PC-3 (cell line): ENCODE results near the gene CFL1. TPM values are rescaled to one million over a fixed set of nuclear protein-coding genes. Genes with fewer than 3 reads are reported as not detected.
A peak's percentile ranks its signal among the peaks of the same experiment; 100 is the strongest.

Experiments
- ATAC-seq: fragments of 200-7000 bp; cut with Tn5 transposase; 2 replicates; pipeline ENCODE4 v1.9.1; 2020; ENCODE audit warnings: mild to moderate bottlenecking, moderate library complexity
- BruUV-seq: library from RNA; stranded (reverse); fragments of 400-500 nt; replicated peaks from 2 replicates; lab custom pipeline; 2021; lab: Mats Ljungman, UMichigan
- CTCF ChIA-PET: fragments of 300-600 bp; sonication (Branson Sonifier 250); formaldehyde crosslinking; loops from one replicate; lab custom pipeline; 2022; ENCODE audit warnings: antibody characterized with exemption; lab: Charles Lee
- POLR2A ChIA-PET: fragments of 300-600 bp; sonication (Branson Sonifier 250); formaldehyde crosslinking; loops from one replicate; lab custom pipeline; 2022; ENCODE audit warnings: antibody characterized with exemption; ENCODE audit not compliant: unreplicated experiment; lab: Charles Lee
- DNase-seq: peaks from one replicate; pipeline ENCODE4 v3.0.0-alpha.2; 2015
- H2AFZ ChIP-seq: fragments of 300-600 bp; sonication (generic); 2 replicates; pipeline ENCODE4 v1.6.0; 2016; ENCODE audit warnings: antibody characterized with exemption, low read length
- H3F3A ChIP-seq: fragments of 300-600 bp; sonication (generic); one replicate; pipeline ENCODE4 v1.6.0; 2017; ENCODE audit warnings: antibody characterized with exemption, low read length, control low read depth, mild to moderate bottlenecking; ENCODE audit not compliant: unreplicated experiment
- H3K27ac ChIP-seq: fragments of 300-600 bp; sonication (generic); 2 replicates; pipeline ENCODE4 v1.5.1; 2016; ENCODE audit warnings: mild to moderate bottlenecking, low read length
- H3K27me3 ChIP-seq: fragments of 300-600 bp; sonication (generic); 2 replicates; pipeline ENCODE4 v1.6.1; 2016; ENCODE audit warnings: low read length, mixed read lengths
- H3K36me3 ChIP-seq: fragments of 300-600 bp; sonication (generic); 2 replicates; pipeline ENCODE4 v1.6.1; 2016; ENCODE audit warnings: low read depth, mixed run types, low read length, mixed read lengths
- H3K4me1 ChIP-seq: fragments of 300-600 bp; sonication (generic); 2 replicates; pipeline ENCODE4 v1.5.1; 2016; ENCODE audit warnings: low read length; ENCODE audit not compliant: insufficient read depth
- H3K4me2 ChIP-seq: fragments of 300-600 bp; sonication (generic); 2 replicates; pipeline ENCODE4 v1.6.0; 2016; ENCODE audit warnings: low read length
- H3K4me3 ChIP-seq: fragments of 300-600 bp; sonication (generic); 2 replicates; pipeline ENCODE4 v1.5.1; 2016; ENCODE audit warnings: mild to moderate bottlenecking, low read length, mixed read lengths
- H3K79me2 ChIP-seq: fragments of 300-600 bp; sonication (generic); 2 replicates; pipeline ENCODE4 v1.6.1; 2017; ENCODE audit warnings: low read length, mixed read lengths
- H3K9ac ChIP-seq: fragments of 300-600 bp; sonication (generic); 2 replicates; pipeline ENCODE4 v1.6.0; 2016; ENCODE audit warnings: mild to moderate bottlenecking, low read length
- H3K9me2 ChIP-seq: fragments of 300-600 bp; sonication (generic); replicated peaks from 2 replicates; pipeline ENCODE4 v1.6.1; 2016; ENCODE audit warnings: mixed run types, low read length, mixed read lengths
- H3K9me3 ChIP-seq: fragments of 300-600 bp; sonication (generic); 2 replicates; pipeline ENCODE4 v1.6.1; 2016; ENCODE audit warnings: low read length, mixed read lengths
- H4K20me1 ChIP-seq: fragments of 300-600 bp; sonication (generic); 2 replicates; pipeline ENCODE4 v1.6.1; 2016; ENCODE audit warnings: low read length, mixed read lengths
- EZH2 ChIP-seq: fragments of 300-600 bp; sonication (generic); IDR thresholded peaks from one replicate; pipeline ENCODE4 v1.6.1; 2017; ENCODE audit warnings: antibody characterized with exemption, mild to moderate bottlenecking, low read length; ENCODE audit not compliant: unreplicated experiment
- EZH2phosphoT487 ChIP-seq: fragments of 300-600 bp; sonication (generic); IDR thresholded peaks from 2 replicates; pipeline ENCODE4 v1.6.1; 2018; ENCODE audit warnings: mild to moderate bottlenecking, antibody characterized with exemption, low read length, borderline replicate concordance
- intact Hi-C: fragments of 100-400 bp; cut with micrococcal nuclease; formaldehyde crosslinking; loops from 2 replicates; pipeline ENCODE4 v1.9.0; 2023
- total RNA-seq: library from RNA; depleted of rRNA; stranded (reverse); fragments of >200 nt; gene quantifications from 2 replicates; pipeline ENCODE4 v1.2.3, GENCODE V29; 2014
- TF ChIP-seq, protein P1 (sequence below): fragments of 300-600 bp; sonication (generic); conservative IDR thresholded peaks from 2 replicates; pipeline ENCODE4 v1.5.1; 2017; ENCODE audit warnings: antibody characterized with exemption, low read depth, mild to moderate bottlenecking, low read length

The CFL1 gene
- total RNA-seq, 1 experiment from 2014 or later = 2,710 TPM

DNA sequence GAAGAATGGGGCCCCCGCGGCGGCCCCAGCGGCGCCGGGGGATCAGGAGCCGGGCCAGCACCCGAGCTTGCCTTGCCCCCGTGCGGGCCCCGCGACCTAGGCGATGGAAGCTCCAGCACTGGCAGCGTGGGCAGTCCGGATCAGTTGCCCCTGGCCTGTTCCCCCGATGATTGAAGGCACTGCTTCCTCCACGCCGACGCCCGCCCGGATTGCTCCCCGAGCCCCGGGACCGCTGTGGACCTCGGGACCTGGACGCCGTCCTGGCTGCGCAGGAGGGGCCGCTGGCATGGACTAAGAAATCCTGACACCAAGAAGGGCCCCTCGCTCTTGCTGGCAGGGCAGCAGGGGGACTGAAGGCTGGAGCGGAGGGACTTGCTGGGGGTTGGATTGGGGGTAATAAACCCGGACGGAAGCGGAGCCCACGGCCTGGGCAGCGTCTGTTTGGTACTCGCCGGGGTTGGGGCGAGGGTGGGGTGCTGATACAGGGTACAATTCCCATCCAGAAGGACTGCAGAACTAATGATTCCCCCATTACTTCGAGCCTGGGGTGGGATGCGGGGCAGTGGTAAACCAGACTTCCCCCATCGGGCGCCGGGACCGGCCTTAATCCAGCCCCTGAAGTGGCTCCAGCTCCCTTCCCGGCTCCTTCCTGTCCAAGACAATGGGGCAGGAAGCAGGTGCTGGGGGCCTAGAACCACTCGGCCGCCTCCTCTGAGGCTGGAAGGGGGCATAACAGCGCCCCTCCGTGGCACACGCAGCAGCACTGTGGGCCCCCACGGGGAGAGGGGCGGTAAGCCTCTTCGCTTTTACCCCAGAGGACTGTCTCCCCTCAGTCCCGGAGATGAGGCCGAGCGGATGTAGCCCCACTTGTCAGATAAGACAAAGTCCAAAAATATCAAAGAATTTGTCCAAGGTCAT is 33.5 kb upstream of the CFL1 start:
- TSS peak; percentile 39 for BruUV-seq
- intact Hi-C loops = loop anchor here (2.0 kb wide), 1 partner anchor 19 kb away; no protein-coding TSS in a partner anchor
- Histone ChIP-seq H3K36me3 (peaks cover 34% of the 10 kb centered on the region), H3K9me2 (no peaks in the 10 kb centered on the region), H4K20me1 (peaks cover 33% of the 10 kb centered on the region), H3K9me3 (no peaks in the 10 kb centered on the region), H3K27ac (peak overlapping the region; percentile 58), H3F3A (peaks cover 45% of the 10 kb centered on the region), H3K4me2 (peak overlapping the region; percentile 96), H3K27me3 (no peaks in the 10 kb centered on the region), H3K79me2 (peaks cover 49% of the 10 kb centered on the region), H3K4me3 (peak overlapping the region; percentile 72), H3K4me1 (peaks cover 52% of the 10 kb centered on the region), H3K9ac (peak overlapping the region; percentile 48), H2AFZ (no peak overlapping the region)
- TF ChIP-seq EZH2phosphoT487 = no peak
- TF ChIP-seq, protein P1, sequence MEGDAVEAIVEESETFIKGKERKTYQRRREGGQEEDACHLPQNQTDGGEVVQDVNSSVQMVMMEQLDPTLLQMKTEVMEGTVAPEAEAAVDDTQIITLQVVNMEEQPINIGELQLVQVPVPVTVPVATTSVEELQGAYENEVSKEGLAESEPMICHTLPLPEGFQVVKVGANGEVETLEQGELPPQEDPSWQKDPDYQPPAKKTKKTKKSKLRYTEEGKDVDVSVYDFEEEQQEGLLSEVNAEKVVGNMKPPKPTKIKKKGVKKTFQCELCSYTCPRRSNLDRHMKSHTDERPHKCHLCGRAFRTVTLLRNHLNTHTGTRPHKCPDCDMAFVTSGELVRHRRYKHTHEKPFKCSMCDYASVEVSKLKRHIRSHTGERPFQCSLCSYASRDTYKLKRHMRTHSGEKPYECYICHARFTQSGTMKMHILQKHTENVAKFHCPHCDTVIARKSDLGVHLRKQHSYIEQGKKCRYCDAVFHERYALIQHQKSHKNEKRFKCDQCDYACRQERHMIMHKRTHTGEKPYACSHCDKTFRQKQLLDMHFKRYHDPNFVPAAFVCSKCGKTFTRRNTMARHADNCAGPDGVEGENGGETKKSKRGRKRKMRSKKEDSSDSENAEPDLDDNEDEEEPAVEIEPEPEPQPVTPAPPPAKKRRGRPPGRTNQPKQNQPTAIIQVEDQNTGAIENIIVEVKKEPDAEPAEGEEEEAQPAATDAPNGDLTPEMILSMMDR = peak; percentile 68
- no peak for TF ChIP-seq EZH2
- POLR2A ChIA-PET = interaction anchor here (0.6 to 4.5 kb wide), 14 partner anchors 9 to 527 kb away, joined by 3 to 35 read pairs (median 5); partner anchors contain the start of genes C11orf68, FOSL1, MUS81 and NEAT1
- ATAC-seq (peak; percentile 13), DNase-seq (peak; percentile 95)
- CTCF ChIA-PET = interaction anchor here (0.6 to 1.1 kb wide), 3 partner anchors 9 to 32 kb away, joined by 3 to 5 read pairs (median 3); partner anchors contain the start of gene FOSL1

DNA sequence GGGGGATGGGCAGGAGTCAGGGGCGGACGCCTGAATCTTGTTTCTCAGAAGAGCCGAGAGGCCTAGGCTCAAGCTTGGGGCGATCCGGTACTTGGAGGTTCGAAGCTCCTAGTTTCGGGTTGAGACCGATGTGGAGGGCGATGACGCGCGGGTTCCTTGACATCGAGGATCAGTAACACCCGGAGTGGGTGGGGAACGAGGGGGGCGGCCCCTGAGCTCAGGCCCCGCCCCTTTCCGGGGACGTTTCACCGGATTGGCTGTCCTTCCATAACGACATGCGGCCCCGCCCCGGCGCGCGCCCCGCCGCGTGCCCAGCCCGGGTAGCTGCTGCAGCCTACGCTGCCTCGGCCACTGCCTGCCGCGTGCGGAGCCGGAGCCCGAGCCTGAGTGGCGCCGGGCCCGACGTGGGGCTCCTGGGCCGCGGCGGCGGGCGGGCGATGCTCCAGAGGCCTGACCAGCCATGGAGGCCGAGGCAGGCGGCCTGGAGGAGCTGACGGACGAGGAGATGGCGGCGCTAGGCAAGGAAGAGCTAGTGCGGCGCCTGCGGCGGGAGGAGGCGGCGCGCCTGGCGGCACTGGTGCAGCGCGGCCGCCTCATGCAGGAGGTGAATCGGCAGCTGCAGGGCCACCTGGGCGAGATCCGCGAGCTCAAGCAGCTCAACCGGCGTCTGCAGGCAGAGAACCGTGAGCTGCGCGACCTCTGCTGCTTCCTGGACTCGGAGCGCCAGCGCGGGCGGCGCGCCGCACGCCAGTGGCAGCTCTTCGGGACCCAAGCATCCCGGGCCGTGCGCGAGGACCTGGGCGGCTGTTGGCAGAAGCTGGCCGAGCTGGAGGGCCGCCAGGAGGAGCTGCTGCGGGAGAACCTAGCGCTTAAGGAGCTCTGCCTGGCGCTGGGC is 32.6 kb upstream of the CFL1 start, which contains the start of gene CCDC85B:
TSS of gene CCDC85B (plus strand) at position 350 of the 895 bp plus-strand sequence. CDS start at position 461, 111 bp downstream.
- DNase-seq = peak; percentile 99
- H3K9ac ChIP-seq = peak within 1 kb of the TSS; percentile 48
- POLR2A ChIA-PET = interaction anchor here (0.6 to 4.5 kb wide), 19 partner anchors 10 to 590 kb away, joined by 3 to 35 read pairs (median 5); partner anchors contain the start of genes C11orf68, DPP3, FOSL1 and MUS81
- H3K27me3 ChIP-seq = no peaks in the 10 kb centered on the region
- H3K4me3 ChIP-seq = peak within 1 kb of the TSS; percentile 72
- no peak within 1 kb of the TSS for H2AFZ ChIP-seq
- peaks cover 49% of the 10 kb centered on the region for H3K79me2 ChIP-seq
- no TSS peak for BruUV-seq
- H3K4me2 ChIP-seq = peak within 1 kb of the TSS; percentile 96
- peaks cover 44% of the 10 kb centered on the region for H3K4me1 ChIP-seq
- intact Hi-C loops = loop anchor here (2.0 kb wide), 1 partner anchor 20 kb away; no protein-coding TSS in a partner anchor
- peaks cover 30% of the 10 kb centered on the region for H3K36me3 ChIP-seq
- H3K9me3 ChIP-seq = no peaks in the 10 kb centered on the region
- H3F3A ChIP-seq = peaks cover 36% of the 10 kb centered on the region
- peaks cover 24% of the 10 kb centered on the region for H4K20me1 ChIP-seq
- peak within 1 kb of the TSS; percentile 58 for H3K27ac ChIP-seq
- TF ChIP-seq EZH2 = no peak
- TF ChIP-seq, protein P1 = peak; percentile 31; the same call in 1 of the 2 replicates
- peak; percentile 99 for TF ChIP-seq EZH2phosphoT487
- ATAC-seq = peak; percentile 23
- no peaks in the 10 kb centered on the region for H3K9me2 ChIP-seq
- CTCF ChIA-PET = interaction anchor here (0.9 to 1.2 kb wide), 4 partner anchors 10 to 31 kb away, joined by 3 to 7 read pairs (median 4); partner anchors contain the start of gene FOSL1
